Fibroblast of lung (primary cell): ENCODE data around the gene DPYSL4. TPM values are rescaled to one million over a fixed set of nuclear protein-coding genes. Genes with fewer than 3 reads are reported as not detected.

Experiments used
- DNase-seq, 2 donors: peaks; one replicate each; pipeline versions ENCODE4 v3.0.0 to v3.0.0-alpha.2; 2010; ENCODE audit warnings: low read depth in 2 of 2
- H2AFZ ChIP-seq: 2 replicates; pipeline ENCODE4 v1.5.1; 2012; ENCODE audit warnings: low read length, control low read depth, inconsistent platforms
- H3K27ac ChIP-seq: 2 replicates; pipeline ENCODE4 v1.5.1; 2011; ENCODE audit warnings: low read length, control low read depth; ENCODE audit not compliant: insufficient read depth
- H3K27me3 ChIP-seq: 2 replicates; pipeline ENCODE4 v1.5.1; 2011; ENCODE audit warnings: mild to moderate bottlenecking, low read length; ENCODE audit not compliant: control insufficient read depth, insufficient read depth
- H3K36me3 ChIP-seq: 2 replicates; pipeline ENCODE4 v1.5.1; 2011; ENCODE audit warnings: low read length; ENCODE audit not compliant: control insufficient read depth, insufficient read depth
- H3K4me1 ChIP-seq: 2 replicates; pipeline ENCODE4 v1.5.1; 2011; ENCODE audit warnings: low read length; ENCODE audit not compliant: control insufficient read depth, insufficient read depth; ENCODE audit errors: extremely low read depth
- H3K4me2 ChIP-seq: 2 replicates; pipeline ENCODE4 v1.5.1; 2011; ENCODE audit warnings: low read length, control low read depth; ENCODE audit not compliant: insufficient read depth; ENCODE audit errors: extremely low read depth
- H3K4me3 ChIP-seq, 4 experiments: fragments of 200-600 bp in 1 of 4; sonication (generic) in 1 of 4; replicated peaks in 1 of 4; 2 replicates each; pipeline ENCODE4 v1.5.1; 2011 to 2016; ENCODE audit warnings: low read length in 4 of 4, low read depth in 3 of 4, mild to moderate bottlenecking in 3 of 4, control low read depth in 2 of 4, inconsistent platforms in 1 of 4, mixed read lengths in 1 of 4; ENCODE audit not compliant: insufficient read depth in 1 of 4; ENCODE audit errors: control extremely low read depth in 1 of 4
- H3K79me2 ChIP-seq: 2 replicates; pipeline ENCODE4 v1.5.1; 2012; ENCODE audit warnings: mild to moderate bottlenecking, low read length, inconsistent platforms; ENCODE audit not compliant: control insufficient read depth, insufficient read depth
- H3K9ac ChIP-seq: 2 replicates; pipeline ENCODE4 v1.5.1; 2011; ENCODE audit warnings: mild to moderate bottlenecking, low read length, control low read depth; ENCODE audit not compliant: insufficient read depth
- H3K9me3 ChIP-seq: 2 replicates; pipeline ENCODE4 v1.5.1; 2012; ENCODE audit warnings: low read depth, low read length; ENCODE audit not compliant: control insufficient read depth, insufficient read depth
- H4K20me1 ChIP-seq: 2 replicates; pipeline ENCODE4 v1.5.1; 2011; ENCODE audit warnings: low read length; ENCODE audit not compliant: control insufficient read depth, insufficient read depth; ENCODE audit errors: extremely low read depth
- EZH2 ChIP-seq: IDR thresholded peaks from 2 replicates; pipeline ENCODE4 v1.5.1; 2012; ENCODE audit warnings: low read length, control low read depth, mild to moderate bottlenecking; ENCODE audit errors: missing control alignments
- polyA plus RNA-seq, 2 donors: library from polyadenylated mRNA; depleted of rRNA in 1 of 2; stranded (reverse) in 1 of 2; unstranded in 1 of 2; fragments of >200 nt; gene quantifications; 2 replicates each; pipeline ENCODE4 v1.2.1, GENCODE V29; 2011 to 2012; ENCODE audit warnings: missing spikeins in 1 of 2
- total RNA-seq: library from RNA; depleted of rRNA; stranded (reverse); fragments of >200 nt; gene quantifications from 2 replicates; pipeline ENCODE4 v1.2.1, GENCODE V29; 2014
- TF ChIP-seq, protein P1 (sequence below), 2 donors: IDR thresholded peaks in 1 of 2; conservative IDR thresholded peaks in 1 of 2; 1 replicate in 1 of 2; 2 replicates in 1 of 2; pipeline ENCODE4 v1.5.1; 2011 to 2012; ENCODE audit warnings: low read length in 2 of 2, control low read depth in 1 of 2, inconsistent platforms in 1 of 2, low read depth in 1 of 2, mild to moderate bottlenecking in 1 of 2

The DPYSL4 gene
- total and polyA plus RNA-seq, 2 donors (not counting 1 experiment from before 2014, with no cell fraction given): 0.83 to 1.4 TPM

DNA sequence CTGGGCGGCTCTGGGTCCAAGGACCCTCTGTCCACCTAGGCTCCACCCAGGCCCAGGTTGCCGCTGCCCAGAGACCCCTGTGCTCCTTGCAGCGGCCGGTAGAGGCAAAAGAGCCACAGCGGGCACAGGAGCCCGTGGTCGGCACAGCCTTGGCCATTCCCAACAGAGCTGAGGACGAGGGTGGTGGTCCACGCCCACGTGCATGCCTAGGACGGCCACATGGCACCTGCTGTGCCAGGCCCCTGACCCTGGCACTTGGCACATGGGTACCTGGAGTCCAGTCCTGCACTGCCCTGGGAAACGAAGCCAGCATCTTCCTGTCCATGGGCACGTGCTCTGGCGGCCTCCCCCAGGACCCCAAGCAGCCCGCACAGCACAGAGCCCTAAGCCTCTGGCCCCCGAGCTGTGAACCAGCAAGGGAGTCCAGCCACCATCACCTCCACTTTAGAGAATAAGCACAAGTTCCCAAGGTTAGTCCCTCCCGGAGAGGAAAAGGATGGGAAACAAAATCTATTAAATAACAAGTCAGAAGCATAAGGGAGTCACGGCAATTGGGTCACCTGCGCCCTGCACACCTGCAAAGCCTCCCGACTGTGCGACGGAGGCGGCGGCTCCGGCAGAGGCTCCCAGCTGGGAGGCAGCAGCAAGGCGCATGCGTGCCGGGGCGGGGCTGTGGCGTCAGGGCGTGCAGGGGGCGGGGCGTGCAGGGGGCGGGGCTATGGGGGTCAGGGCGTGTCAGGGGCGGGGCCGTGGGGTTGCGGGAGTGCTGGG, 61.9 kb downstream of the DPYSL4 start:
- Histone ChIP-seq H3K9me3 (no peaks in the 10 kb centered on the region), H3K27me3 (no peaks in the 10 kb centered on the region), H3K4me2 (no peak overlapping the region), H3K36me3 (no peaks in the 10 kb centered on the region), H3K4me3 (peak overlapping the region in 1 of 4 experiments; percentile 41), H4K20me1 (no peaks in the 10 kb centered on the region), H3K9ac (no peak overlapping the region), H3K79me2 (no peaks in the 10 kb centered on the region), H3K4me1 (no peaks in the 10 kb centered on the region), H2AFZ (no peak overlapping the region), H3K27ac (no peak overlapping the region)
- no peak for DNase-seq
- TF ChIP-seq, protein P1, sequence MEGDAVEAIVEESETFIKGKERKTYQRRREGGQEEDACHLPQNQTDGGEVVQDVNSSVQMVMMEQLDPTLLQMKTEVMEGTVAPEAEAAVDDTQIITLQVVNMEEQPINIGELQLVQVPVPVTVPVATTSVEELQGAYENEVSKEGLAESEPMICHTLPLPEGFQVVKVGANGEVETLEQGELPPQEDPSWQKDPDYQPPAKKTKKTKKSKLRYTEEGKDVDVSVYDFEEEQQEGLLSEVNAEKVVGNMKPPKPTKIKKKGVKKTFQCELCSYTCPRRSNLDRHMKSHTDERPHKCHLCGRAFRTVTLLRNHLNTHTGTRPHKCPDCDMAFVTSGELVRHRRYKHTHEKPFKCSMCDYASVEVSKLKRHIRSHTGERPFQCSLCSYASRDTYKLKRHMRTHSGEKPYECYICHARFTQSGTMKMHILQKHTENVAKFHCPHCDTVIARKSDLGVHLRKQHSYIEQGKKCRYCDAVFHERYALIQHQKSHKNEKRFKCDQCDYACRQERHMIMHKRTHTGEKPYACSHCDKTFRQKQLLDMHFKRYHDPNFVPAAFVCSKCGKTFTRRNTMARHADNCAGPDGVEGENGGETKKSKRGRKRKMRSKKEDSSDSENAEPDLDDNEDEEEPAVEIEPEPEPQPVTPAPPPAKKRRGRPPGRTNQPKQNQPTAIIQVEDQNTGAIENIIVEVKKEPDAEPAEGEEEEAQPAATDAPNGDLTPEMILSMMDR (conservative IDR thresholded peaks at IDR 0.05 in 1 of 2, IDR thresholded peaks at IDR 0.05 in 1 of 2; ENCODE audit: low read depth in 1 of 2, low read length in 2 of 2): no peak
- TF ChIP-seq EZH2: no peak

DNA sequence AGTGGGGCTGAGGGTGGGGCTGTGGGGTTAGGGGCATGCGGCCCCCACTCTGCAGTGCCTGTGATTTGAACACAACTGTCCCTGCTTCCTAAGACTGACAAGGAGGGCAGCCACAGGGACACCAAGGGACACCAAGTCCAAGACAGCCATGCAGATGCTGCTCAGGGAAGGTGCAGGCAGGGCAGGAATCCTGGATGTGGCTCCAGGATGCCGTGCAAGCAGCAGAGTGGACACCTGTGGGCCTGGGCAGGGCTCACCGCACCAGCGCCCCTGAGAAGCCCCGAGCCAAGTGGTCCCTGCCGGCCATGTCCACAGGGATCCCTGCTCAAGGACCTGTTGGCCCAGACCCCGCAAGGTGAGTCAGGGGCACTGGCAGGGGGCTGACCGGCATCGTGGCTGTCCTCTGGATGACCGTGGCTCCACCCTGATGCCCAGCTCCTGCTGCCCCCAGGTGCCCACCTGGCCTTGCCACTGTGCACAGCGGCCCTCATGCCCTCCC, 62.5 kb downstream of the DPYSL4 start:
- Histone ChIP-seq H3K4me3 (no peak overlapping the region), H3K4me1 (no peaks in the 10 kb centered on the region), H3K9me3 (no peaks in the 10 kb centered on the region), H3K4me2 (no peak overlapping the region), H4K20me1 (no peaks in the 10 kb centered on the region), H3K36me3 (no peaks in the 10 kb centered on the region), H3K9ac (no peak overlapping the region), H3K79me2 (no peaks in the 10 kb centered on the region), H3K27me3 (no peaks in the 10 kb centered on the region), H2AFZ (no peak overlapping the region), H3K27ac (no peak overlapping the region)
- TF ChIP-seq, protein P1 (conservative IDR thresholded peaks at IDR 0.05 in 1 of 2, IDR thresholded peaks at IDR 0.05 in 1 of 2; ENCODE audit: low read depth in 1 of 2, low read length in 2 of 2): no peak
- no peak for TF ChIP-seq EZH2
- no peak for DNase-seq

DNA sequence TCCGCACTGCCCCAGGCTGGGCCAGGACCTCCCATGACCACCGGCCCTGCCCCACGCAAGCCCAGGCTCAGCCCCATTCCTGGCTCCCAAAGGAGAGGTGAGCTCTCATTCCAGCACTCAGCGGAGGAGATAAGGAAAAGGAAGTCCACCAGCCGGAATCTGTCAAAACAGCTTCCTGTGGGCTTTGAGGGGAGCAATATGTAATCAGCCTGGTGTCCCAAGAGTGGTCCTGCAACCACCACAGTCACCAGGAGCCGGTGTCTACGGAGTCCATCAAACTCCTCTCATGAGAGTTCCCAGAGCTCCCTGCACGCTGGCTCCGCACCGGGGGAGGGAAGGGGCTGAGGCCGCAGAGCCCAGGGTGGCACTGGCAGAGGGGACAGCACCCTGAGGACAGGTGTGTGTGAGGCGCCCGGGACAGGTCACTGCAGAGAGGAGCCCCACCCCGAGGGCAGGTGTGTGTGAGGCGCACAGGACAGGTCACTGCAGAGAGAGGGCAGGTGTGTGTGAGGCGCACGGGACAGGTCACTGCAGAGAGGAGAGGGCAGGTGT, 63.2 kb downstream of the DPYSL4 start:
- Histone ChIP-seq H3K4me1 (no peaks in the 10 kb centered on the region), H4K20me1 (no peaks in the 10 kb centered on the region), H3K79me2 (no peaks in the 10 kb centered on the region), H3K27ac (no peak overlapping the region), H2AFZ (no peak overlapping the region), H3K36me3 (no peaks in the 10 kb centered on the region), H3K27me3 (no peaks in the 10 kb centered on the region), H3K9ac (no peak overlapping the region), H3K4me2 (no peak overlapping the region), H3K9me3 (no peaks in the 10 kb centered on the region), H3K4me3 (no peak overlapping the region)
- DNase-seq: no peak
- TF ChIP-seq, protein P1 (conservative IDR thresholded peaks at IDR 0.05 in 1 of 2, IDR thresholded peaks at IDR 0.05 in 1 of 2; ENCODE audit: low read depth in 1 of 2, low read length in 2 of 2): no peak
- TF ChIP-seq EZH2: no peak
